ENCODE data around the gene CCT3. TPM values are rescaled to one million over a fixed set of nuclear protein-coding genes. Genes with fewer than 3 reads are reported as not detected.

CCT3 gene
- total RNA-seq, 1 donor from 2014 or later: 270 TPM

DNA sequence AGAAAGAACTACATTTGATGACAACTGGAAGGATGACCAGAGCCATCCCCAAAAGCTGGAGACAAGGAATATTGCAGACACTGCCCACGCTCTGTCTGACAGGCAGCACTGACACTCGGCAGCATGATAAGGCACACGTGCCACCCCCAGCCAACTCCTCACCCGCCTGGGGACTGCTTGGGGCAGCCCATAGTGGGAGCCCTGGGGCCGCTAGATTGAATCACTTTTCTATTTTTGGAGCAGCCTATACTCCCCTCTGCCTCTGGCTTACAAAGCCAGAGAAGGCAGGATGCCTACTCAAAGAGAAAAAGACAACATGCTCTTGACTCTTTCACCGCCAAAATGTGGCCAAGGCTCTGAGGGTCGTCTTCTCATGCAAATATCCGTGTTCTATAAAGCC lies 56.8 kb downstream of the CCT3 start:
- peak overlapping the region; percentile 88 for H3K4me3 Mint-ChIP-seq (ENCODE audit: low read depth)
- no peaks in the 10 kb centered on the region for H3K27me3 Mint-ChIP-seq
- peaks cover 28% of the 10 kb centered on the region for H3K4me1 Mint-ChIP-seq (ENCODE audit: low read depth)
- peaks cover 9% of the 10 kb centered on the region for H3K36me3 Mint-ChIP-seq (ENCODE audit: insufficient read depth)
- no peak for DNase-seq (ENCODE audit: low spot score, unreplicated experiment)
- H3K27ac Mint-ChIP-seq: peak overlapping the region; percentile 96
- TF ChIP-seq, protein P1, sequence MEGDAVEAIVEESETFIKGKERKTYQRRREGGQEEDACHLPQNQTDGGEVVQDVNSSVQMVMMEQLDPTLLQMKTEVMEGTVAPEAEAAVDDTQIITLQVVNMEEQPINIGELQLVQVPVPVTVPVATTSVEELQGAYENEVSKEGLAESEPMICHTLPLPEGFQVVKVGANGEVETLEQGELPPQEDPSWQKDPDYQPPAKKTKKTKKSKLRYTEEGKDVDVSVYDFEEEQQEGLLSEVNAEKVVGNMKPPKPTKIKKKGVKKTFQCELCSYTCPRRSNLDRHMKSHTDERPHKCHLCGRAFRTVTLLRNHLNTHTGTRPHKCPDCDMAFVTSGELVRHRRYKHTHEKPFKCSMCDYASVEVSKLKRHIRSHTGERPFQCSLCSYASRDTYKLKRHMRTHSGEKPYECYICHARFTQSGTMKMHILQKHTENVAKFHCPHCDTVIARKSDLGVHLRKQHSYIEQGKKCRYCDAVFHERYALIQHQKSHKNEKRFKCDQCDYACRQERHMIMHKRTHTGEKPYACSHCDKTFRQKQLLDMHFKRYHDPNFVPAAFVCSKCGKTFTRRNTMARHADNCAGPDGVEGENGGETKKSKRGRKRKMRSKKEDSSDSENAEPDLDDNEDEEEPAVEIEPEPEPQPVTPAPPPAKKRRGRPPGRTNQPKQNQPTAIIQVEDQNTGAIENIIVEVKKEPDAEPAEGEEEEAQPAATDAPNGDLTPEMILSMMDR (IDR thresholded peaks at IDR 0.05; ENCODE audit: unreplicated experiment): no peak
- H3K9me3 Mint-ChIP-seq (ENCODE audit: low read depth): no peaks in the 10 kb centered on the region

GRCh38 chr1:156279837-156280236 lies 58.3 kb downstream of the CCT3 start:
- DNase-seq (ENCODE audit: low spot score, unreplicated experiment): no peak
- H3K36me3 Mint-ChIP-seq (ENCODE audit: insufficient read depth): peaks cover 15% of the 10 kb centered on the region
- no peaks in the 10 kb centered on the region for H3K9me3 Mint-ChIP-seq (ENCODE audit: low read depth)
- H3K4me1 Mint-ChIP-seq (ENCODE audit: low read depth): peaks cover 28% of the 10 kb centered on the region
- no peak overlapping the region for H3K27ac Mint-ChIP-seq
- TF ChIP-seq, protein P1 (IDR thresholded peaks at IDR 0.05; ENCODE audit: unreplicated experiment): no peak
- H3K4me3 Mint-ChIP-seq (ENCODE audit: low read depth): peak overlapping the region; percentile 1
- H3K27me3 Mint-ChIP-seq: no peaks in the 10 kb centered on the region

- no peaks in the 10 kb centered on the region for H3K9me3 Mint-ChIP-seq (ENCODE audit: low read depth)
- peaks cover 33% of the 10 kb centered on the region for H3K36me3 Mint-ChIP-seq (ENCODE audit: insufficient read depth)
- H3K4me1 Mint-ChIP-seq (ENCODE audit: low read depth): peaks cover 8% of the 10 kb centered on the region
Measured at GRCh38 chr1:156276966-156277381, 61.1 kb downstream of the CCT3 start.

DNA sequence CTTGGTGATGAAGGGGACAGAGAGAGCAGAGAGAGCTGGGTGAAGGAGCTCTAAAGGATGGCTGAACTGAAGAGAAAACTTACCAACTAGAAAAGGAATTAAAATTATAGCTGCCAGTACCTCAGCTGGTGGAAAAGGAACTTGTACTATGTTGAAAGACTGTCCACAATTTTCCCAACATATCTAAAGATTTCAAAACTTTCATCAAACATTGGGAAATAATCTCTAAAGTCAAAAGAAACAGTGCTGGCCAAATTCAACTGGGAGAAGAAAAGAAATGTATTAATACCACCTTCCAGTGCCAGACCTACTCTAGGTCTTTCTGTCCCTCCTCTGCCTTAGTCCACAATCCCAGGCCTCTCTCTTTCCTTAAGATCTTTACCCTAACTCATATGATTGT lies 61.6 kb downstream of the CCT3 start:
- Mint-ChIP-seq H3K27ac (no peak overlapping the region), H3K27me3 (no peaks in the 10 kb centered on the region), H3K9me3 (ENCODE audit: low read depth) (no peaks in the 10 kb centered on the region), H3K4me3 (ENCODE audit: low read depth) (no peak overlapping the region), H3K4me1 (ENCODE audit: low read depth) (peaks cover 6% of the 10 kb centered on the region), H3K36me3 (ENCODE audit: insufficient read depth) (peaks cover 34% of the 10 kb centered on the region)
- TF ChIP-seq, protein P1 (IDR thresholded peaks at IDR 0.05; ENCODE audit: unreplicated experiment): no peak
- DNase-seq (ENCODE audit: low spot score, unreplicated experiment): no peak

More at GRCh38 chr1:156276966-156277381, 61.1 kb downstream of the CCT3 start:
- no peak for DNase-seq (ENCODE audit: low spot score, unreplicated experiment)
- TF ChIP-seq, protein P1 (IDR thresholded peaks at IDR 0.05; ENCODE audit: unreplicated experiment): no peak
- Mint-ChIP-seq H3K27ac (no peak overlapping the region), H3K27me3 (no peaks in the 10 kb centered on the region), H3K4me3 (ENCODE audit: low read depth) (no peak overlapping the region)

GRCh38 chr1:156270314-156270713 lies 67.8 kb downstream of the CCT3 start:
- H3K4me3 Mint-ChIP-seq (ENCODE audit: low read depth): no peak overlapping the region
- no peaks in the 10 kb centered on the region for H3K9me3 Mint-ChIP-seq (ENCODE audit: low read depth)
- no peaks in the 10 kb centered on the region for H3K27me3 Mint-ChIP-seq
- H3K4me1 Mint-ChIP-seq (ENCODE audit: low read depth): no peaks in the 10 kb centered on the region
- peaks cover 48% of the 10 kb centered on the region for H3K36me3 Mint-ChIP-seq (ENCODE audit: insufficient read depth)
- H3K27ac Mint-ChIP-seq: no peak overlapping the region
- TF ChIP-seq, protein P1 (IDR thresholded peaks at IDR 0.05; ENCODE audit: unreplicated experiment): no peak
- no peak for DNase-seq (ENCODE audit: low spot score, unreplicated experiment)
